Hepatocyte (in vitro differentiated cells): ENCODE data around the gene CGREF1. TPM values are rescaled to one million over a fixed set of nuclear protein-coding genes. Genes with fewer than 3 reads are reported as not detected.

Experiments used
- DNase-seq: peaks from one replicate; pipeline ENCODE4 v3.0.0-alpha.2; 2016; ENCODE audit warnings: low spot score
- H2AFZ ChIP-seq: fragments of 200-600 bp; sonication (generic); 2 replicates; pipeline ENCODE4 v1.6.0; 2016; ENCODE audit warnings: antibody characterized with exemption, mild to moderate bottlenecking
- H3K27ac ChIP-seq: fragments of 200-600 bp; sonication (generic); 2 replicates; pipeline ENCODE4 v1.5.1; 2016; ENCODE audit warnings: mild to moderate bottlenecking
- H3K27me3 ChIP-seq: fragments of 200-600 bp; sonication (generic); 2 replicates; pipeline ENCODE4 v1.6.1; 2016
- H3K36me3 ChIP-seq: fragments of 200-600 bp; sonication (generic); replicated peaks from 2 replicates; pipeline ENCODE4 v1.5.1; 2016; ENCODE audit warnings: low read depth; ENCODE audit not compliant: insufficient read depth
- H3K4me1 ChIP-seq: fragments of 200-600 bp; sonication (generic); 2 replicates; pipeline ENCODE4 v1.5.1; 2016; ENCODE audit warnings: mild to moderate bottlenecking, moderate library complexity; ENCODE audit not compliant: insufficient read depth
- H3K4me2 ChIP-seq: fragments of 200-600 bp; sonication (generic); 2 replicates; pipeline ENCODE4 v1.6.0; 2016
- H3K4me3 ChIP-seq: fragments of 200-600 bp; sonication (generic); 2 replicates; pipeline ENCODE4 v1.5.1; 2016; ENCODE audit warnings: mild to moderate bottlenecking
- H3K79me2 ChIP-seq: fragments of 200-600 bp; sonication (generic); 2 replicates; pipeline ENCODE4 v1.6.0; 2017; ENCODE audit warnings: mild to moderate bottlenecking
- H3K9me2 ChIP-seq: fragments of 200-600 bp; sonication (generic); replicated peaks from 2 replicates; pipeline ENCODE4 v1.6.0; 2017; ENCODE audit warnings: mild to moderate bottlenecking; ENCODE audit not compliant: insufficient read depth
- H3K9me3 ChIP-seq: fragments of 200-600 bp; sonication (generic); 2 replicates; pipeline ENCODE4 v1.5.1; 2016; ENCODE audit warnings: low read depth, mild to moderate bottlenecking
- H4K20me1 ChIP-seq: fragments of 200-600 bp; sonication (generic); 2 replicates; pipeline ENCODE4 v1.6.0; 2016; ENCODE audit warnings: mild to moderate bottlenecking; ENCODE audit not compliant: insufficient read depth, poor library complexity, severe bottlenecking
- EZH2 ChIP-seq: fragments of 200-600 bp; sonication (generic); IDR thresholded peaks from 2 replicates; pipeline ENCODE4 v1.6.1; 2016; ENCODE audit warnings: antibody characterized with exemption, mild to moderate bottlenecking, borderline replicate concordance
- EZH2phosphoT487 ChIP-seq: fragments of 200-600 bp; sonication (generic); IDR thresholded peaks from one replicate; pipeline ENCODE4 v1.6.1; 2018; ENCODE audit warnings: antibody characterized with exemption, mild to moderate bottlenecking, low read depth, moderate library complexity; ENCODE audit not compliant: unreplicated experiment, severe bottlenecking
- whole genome bisulfite sequencing: methylation state at CpG from one replicate; pipeline ENCODE4 v1.1.6; 2016; ENCODE audit warnings: low lambda C conversion rate; ENCODE audit errors: missing lambda C conversion rate; 5-methylcytosine and 5-hydroxymethylcytosine counted together
- polyA plus RNA-seq: library from polyadenylated mRNA; unstranded; fragments of >200 nt; fragmentation: Nextera tagmentation; extraction: Ambion mirVana; gene quantifications from 2 replicates; pipeline ENCODE4 v1.2.1, GENCODE V29; 2016
- total RNA-seq: library from RNA; depleted of rRNA; stranded (reverse); fragments of >200 nt; gene quantifications from 2 replicates; pipeline ENCODE4 v1.2.3, GENCODE V29; 2014
- TF ChIP-seq, protein P1 (sequence below): fragments of 200-600 bp; sonication (generic); IDR thresholded peaks from 2 replicates; pipeline ENCODE4 v1.5.1; 2016; ENCODE audit warnings: antibody characterized with exemption, mild to moderate bottlenecking; ENCODE audit not compliant: poor library complexity

Gene CGREF1
- total and polyA plus RNA-seq, 2 experiments from 2014 or later: 1.8 to 2.5 TPM

- DNase-seq: no peak
- Histone ChIP-seq H3K4me2 (no peak overlapping the region), H2AFZ (no peak overlapping the region), H3K4me3 (no peak overlapping the region), H3K4me1 (no peaks in the 10 kb centered on the region), H3K9me3 (no peaks in the 10 kb centered on the region), H3K79me2 (no peaks in the 10 kb centered on the region), H3K36me3 (no peaks in the 10 kb centered on the region), H3K27ac (no peak overlapping the region), H3K27me3 (no peaks in the 10 kb centered on the region), H4K20me1 (no peaks in the 10 kb centered on the region), H3K9me2 (no peaks in the 10 kb centered on the region)
- TF ChIP-seq, protein P1, sequence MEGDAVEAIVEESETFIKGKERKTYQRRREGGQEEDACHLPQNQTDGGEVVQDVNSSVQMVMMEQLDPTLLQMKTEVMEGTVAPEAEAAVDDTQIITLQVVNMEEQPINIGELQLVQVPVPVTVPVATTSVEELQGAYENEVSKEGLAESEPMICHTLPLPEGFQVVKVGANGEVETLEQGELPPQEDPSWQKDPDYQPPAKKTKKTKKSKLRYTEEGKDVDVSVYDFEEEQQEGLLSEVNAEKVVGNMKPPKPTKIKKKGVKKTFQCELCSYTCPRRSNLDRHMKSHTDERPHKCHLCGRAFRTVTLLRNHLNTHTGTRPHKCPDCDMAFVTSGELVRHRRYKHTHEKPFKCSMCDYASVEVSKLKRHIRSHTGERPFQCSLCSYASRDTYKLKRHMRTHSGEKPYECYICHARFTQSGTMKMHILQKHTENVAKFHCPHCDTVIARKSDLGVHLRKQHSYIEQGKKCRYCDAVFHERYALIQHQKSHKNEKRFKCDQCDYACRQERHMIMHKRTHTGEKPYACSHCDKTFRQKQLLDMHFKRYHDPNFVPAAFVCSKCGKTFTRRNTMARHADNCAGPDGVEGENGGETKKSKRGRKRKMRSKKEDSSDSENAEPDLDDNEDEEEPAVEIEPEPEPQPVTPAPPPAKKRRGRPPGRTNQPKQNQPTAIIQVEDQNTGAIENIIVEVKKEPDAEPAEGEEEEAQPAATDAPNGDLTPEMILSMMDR: no peak
- no peak for TF ChIP-seq EZH2
- no peak for TF ChIP-seq EZH2phosphoT487
- 88% methylated on average over 3 of the region's 3 CpGs for WGBS
These were observed 9.8 kb downstream of the CGREF1 start for GRCh38 chr2:27109083-27109482.

- H3K4me3 ChIP-seq: no peak overlapping the region
- DNase-seq: no peak
- H3K27ac ChIP-seq: no peak overlapping the region
- H3K36me3 ChIP-seq: no peaks in the 10 kb centered on the region
- TF ChIP-seq EZH2: no peak
- TF ChIP-seq EZH2phosphoT487: no peak
- TF ChIP-seq, protein P1: no peak
- H2AFZ ChIP-seq: no peak overlapping the region
- H3K9me3 ChIP-seq: no peaks in the 10 kb centered on the region
- H3K9me2 ChIP-seq: no peaks in the 10 kb centered on the region
- H3K79me2 ChIP-seq: no peaks in the 10 kb centered on the region
- no peaks in the 10 kb centered on the region for H3K4me1 ChIP-seq
- no peak overlapping the region for H3K4me2 ChIP-seq
- WGBS: 92% methylated on average over 2 of the region's 2 CpGs
- H4K20me1 ChIP-seq: no peaks in the 10 kb centered on the region
- no peaks in the 10 kb centered on the region for H3K27me3 ChIP-seq
These were observed 10.7 kb downstream of the CGREF1 start for GRCh38 chr2:27108221-27108620.

DNA sequence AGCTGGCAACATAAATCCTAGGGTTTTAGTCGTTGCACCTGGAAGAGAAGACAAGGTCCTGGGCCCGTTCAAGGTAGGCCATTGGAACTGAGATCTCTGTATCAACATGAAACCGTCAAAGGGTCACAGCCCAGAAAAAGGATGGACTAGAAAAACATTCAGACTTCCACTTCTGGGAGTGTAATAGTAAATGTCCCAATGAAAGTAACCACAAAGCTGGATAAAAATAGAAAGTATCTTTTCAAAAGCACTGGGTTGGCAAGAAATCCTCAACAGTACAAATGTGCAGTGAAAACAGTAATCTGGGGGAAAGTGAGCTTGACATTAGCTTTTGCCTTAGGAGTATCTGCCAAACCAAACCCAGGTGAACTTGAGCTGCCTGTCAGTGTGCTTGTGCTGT is 12.9 kb downstream of the CGREF1 start:
- no peak overlapping the region for H3K4me3 ChIP-seq
- 83% methylated on average over 3 of the region's 3 CpGs for WGBS

More for the DNA sequence above, 12.9 kb downstream of the CGREF1 start:
- TF ChIP-seq, protein P1: no peak
- no peak for TF ChIP-seq EZH2phosphoT487
- TF ChIP-seq EZH2: no peak
- no peak overlapping the region for H3K4me2 ChIP-seq
- no peaks in the 10 kb centered on the region for H3K9me3 ChIP-seq
- H3K36me3 ChIP-seq: no peaks in the 10 kb centered on the region
- no peaks in the 10 kb centered on the region for H3K27me3 ChIP-seq
- H2AFZ ChIP-seq: no peak overlapping the region
- H4K20me1 ChIP-seq: no peaks in the 10 kb centered on the region
- H3K27ac ChIP-seq: no peak overlapping the region
- H3K4me1 ChIP-seq: no peaks in the 10 kb centered on the region
- H3K9me2 ChIP-seq: no peaks in the 10 kb centered on the region
- H3K79me2 ChIP-seq: no peaks in the 10 kb centered on the region
- no peak for DNase-seq
